Lower leg skin (tissue), 4 donors: ENCODE data around the gene FREM2. TPM values are rescaled to one million over a fixed set of nuclear protein-coding genes. Genes with fewer than 3 reads are reported as not detected.

Experiments used
- DNase-seq, 2 donors: peaks; one replicate each; pipeline ENCODE4 v3.0.0-alpha.2; 2019; ENCODE audit warnings: low spot score in 2 of 2
- H3K4me3 ChIP-seq: fragments of 200-600 bp; sonication (generic); 2 replicates; pipeline ENCODE4 v1.5.1; 2017; ENCODE audit warnings: mild to moderate bottlenecking, low read depth; ENCODE audit not compliant: poor library complexity, severe bottlenecking
- CTCF ChIP-seq, 3 donors: fragments of 450-650 bp; IDR thresholded peaks; one replicate each; pipeline ENCODE4 v1.5.1; 2016; ENCODE audit warnings: antibody characterized with exemption in 3 of 3, mild to moderate bottlenecking in 3 of 3, moderate library complexity in 2 of 3
- POLR2A ChIP-seq, 2 donors: fragments of 450-650 bp; IDR thresholded peaks; one replicate each; pipeline ENCODE4 v1.6.1; 2016 to 2017; ENCODE audit warnings: antibody characterized with exemption in 2 of 2, mild to moderate bottlenecking in 1 of 2, moderate library complexity in 1 of 2
- WGBS, 2 donors: methylation state at CpG; one replicate each; pipeline ENCODE4 v1.1.5; 2018; 5-methylcytosine and 5-hydroxymethylcytosine counted together
- intact Hi-C: fragments of 100-400 bp; cut with DNase I; formaldehyde crosslinking; loops from one replicate; pipeline ENCODE4 v1.15.0; 2023; ENCODE audit warnings: low total_unique reads
- total RNA-seq, 4 donors: library from RNA; depleted of rRNA; stranded (reverse); fragments of >200 nt; gene quantifications; one replicate each; pipeline ENCODE4 v1.1.0, GENCODE V29; 2016

The FREM2 gene
- total RNA-seq, 4 donors from 2014 or later = 0.34 to 2.6 (median 0.59) TPM

GRCh38 chr13:38819053-38819452 is 132.2 kb downstream of the FREM2 start:
- 54 to 67% methylated on average over 1 of the region's 1 CpG for WGBS, 2 donors
- no peak for TF ChIP-seq POLR2A (IDR thresholded peaks at IDR 0.05)
- TF ChIP-seq CTCF (IDR thresholded peaks at IDR 0.05) = no peak
- no peak overlapping the region for H3K4me3 ChIP-seq
- DNase-seq = no peak
- intact Hi-C loops = no loop called here

DNA sequence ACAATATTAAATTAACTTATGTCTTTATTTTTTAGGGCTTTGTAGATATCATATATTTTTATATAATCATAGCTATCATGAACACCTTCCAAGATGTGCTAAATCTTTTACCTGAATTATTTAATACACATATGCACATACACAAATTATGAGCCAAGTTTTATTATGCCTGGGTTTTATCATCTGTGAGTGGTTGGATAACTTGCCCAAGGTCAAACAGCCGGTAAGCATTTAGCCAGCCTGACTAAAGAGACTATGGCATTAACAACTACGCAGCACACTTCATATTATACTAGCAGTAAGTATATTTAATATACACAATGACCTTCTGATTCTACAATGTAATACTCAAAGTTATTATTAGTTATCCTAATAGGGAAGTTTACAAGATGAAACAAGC is 132.7 kb downstream of the FREM2 start:
- TF ChIP-seq POLR2A (IDR thresholded peaks at IDR 0.05) = no peak
- no peak for TF ChIP-seq CTCF (IDR thresholded peaks at IDR 0.05)
- WGBS, 2 donors = 82% methylated on average over 2 of the region's 2 CpGs
- intact Hi-C loops = no loop called here
- no peak for DNase-seq
- no peak overlapping the region for H3K4me3 ChIP-seq

DNA sequence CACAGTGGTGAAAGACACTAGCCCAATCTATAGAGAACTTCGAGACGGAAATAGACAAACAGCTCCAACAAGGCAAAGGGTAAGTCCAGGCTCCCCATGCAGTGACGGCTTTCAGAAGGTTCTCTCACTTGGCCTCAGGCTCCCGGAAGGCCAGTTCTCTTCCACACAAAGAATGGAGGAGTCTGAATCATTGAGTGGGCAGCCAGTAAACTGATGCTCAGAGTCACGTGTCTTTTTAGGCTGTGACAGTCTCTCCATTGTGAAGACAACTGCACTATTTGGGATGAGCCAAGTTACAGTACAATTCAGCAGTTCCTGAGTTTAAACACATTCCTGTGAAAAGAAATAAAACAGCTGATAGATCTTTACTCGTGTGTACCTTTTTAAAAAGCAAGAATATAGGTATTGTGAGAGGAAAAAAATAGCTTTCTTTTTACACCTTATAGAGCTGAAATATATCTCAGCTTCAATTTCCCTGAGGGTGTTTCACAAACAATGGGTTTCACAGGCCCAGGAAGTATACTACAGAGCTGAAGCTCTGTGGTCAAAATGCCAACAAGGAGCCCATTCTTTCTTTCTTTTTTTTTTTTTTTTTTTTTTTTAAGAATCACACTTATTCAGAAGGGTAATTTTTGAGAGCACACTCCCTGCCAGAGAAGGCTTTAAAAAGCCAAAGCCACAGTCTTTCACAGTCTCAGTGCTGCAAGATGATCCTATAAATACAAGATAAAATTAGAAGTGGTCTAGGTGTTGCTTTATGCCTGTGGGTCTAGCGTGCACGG is 135.1 kb downstream of the FREM2 start:
- no peak for DNase-seq
- intact Hi-C loops = no loop called here
- WGBS, 2 donors = 62 to 72% methylated on average over 8 of the region's 8 CpGs
- no peak overlapping the region for H3K4me3 ChIP-seq
- TF ChIP-seq CTCF (IDR thresholded peaks at IDR 0.05) (no peak), POLR2A (IDR thresholded peaks at IDR 0.05) (no peak)

GRCh38 chr13:38824342-38824741 is 137.5 kb downstream of the FREM2 start:
- H3K4me3 ChIP-seq = no peak overlapping the region
- TF ChIP-seq CTCF (IDR thresholded peaks at IDR 0.05) = no peak
- TF ChIP-seq POLR2A (IDR thresholded peaks at IDR 0.05) = no peak
- intact Hi-C loops = no loop called here
- DNase-seq = no peak
- WGBS, 2 donors = 79% methylated on average over 4 of the region's 4 CpGs

- H3K4me3 ChIP-seq = no peak overlapping the region
- 61 to 66% methylated on average over 11 of the region's 11 CpGs for WGBS, 2 donors
- DNase-seq = no peak
- no peak for TF ChIP-seq POLR2A (IDR thresholded peaks at IDR 0.05)
- TF ChIP-seq CTCF (IDR thresholded peaks at IDR 0.05) = no peak
- intact Hi-C loops = no loop called here
These were observed 139.4 kb downstream of the FREM2 start for GRCh38 chr13:38826182-38826813.
